Esophagus muscularis mucosa (tissue), 4 donors: ENCODE measurements around the gene PDSS2.

Source experiments
- CTCF ChIP-seq, 3 experiments: fragments of 200-600 bp in 2 of 3; fragments of 450-650 bp in 1 of 3; sonication (generic) in 2 of 3; IDR thresholded peaks; one replicate each; pipeline ENCODE4 v1.5.1; 2017 to 2019; ENCODE audit warnings: antibody characterized with exemption in 3 of 3, mild to moderate bottlenecking in 2 of 3, moderate library complexity in 1 of 3
- EP300 ChIP-seq: sonication (generic); formaldehyde crosslinking; IDR thresholded peaks from one replicate; pipeline ENCODE4 v1.6.1; 2017; ENCODE audit warnings: antibody characterized with exemption
- POLR2A ChIP-seq: fragments of 450-650 bp; IDR thresholded peaks from one replicate; pipeline ENCODE4 v1.6.1; 2017; ENCODE audit warnings: antibody characterized with exemption, moderate library complexity, mild to moderate bottlenecking, low read depth
- POLR2AphosphoS5 ChIP-seq, 2 donors: sonication (generic); formaldehyde crosslinking; IDR thresholded peaks; one replicate each; pipeline ENCODE4 v1.6.1; 2017; ENCODE audit warnings: antibody characterized with exemption in 2 of 2

- TF ChIP-seq CTCF (IDR thresholded peaks at IDR 0.05) (no peak), EP300 (no peak), POLR2A (no peak), POLR2AphosphoS5 (IDR thresholded peaks at IDR 0.05) (no peak)
Observed at GRCh38 chr6:107342144-107342543, 117.2 kb downstream of the PDSS2 start.
